CD4-positive, alpha-beta T cell (primary cell): ENCODE measurements around the gene MAPKBP1. TPM values are rescaled to one million over a fixed set of nuclear protein-coding genes. Genes with fewer than 3 reads are reported as not detected.
A peak's percentile ranks its signal among the peaks of the same experiment; 100 is the strongest.
"Not testable (repeated sequence)": the region's sequence is repeated elsewhere in the genome, so short reads cannot be mapped to it uniquely, and the experiment has no call there.

Experiments
- ATAC-seq: fragments of 200-7000 bp; cut with Tn5 transposase; one replicate; pipeline ENCODE4 v1.10.0; 2022; ENCODE audit warnings: mild to moderate bottlenecking; ENCODE audit not compliant: poor library complexity
- CTCF ChIA-PET: fragments of 350-600 bp; sonication (Branson Sonifier 250); formaldehyde crosslinking; loops from one replicate; lab custom pipeline; 2021; ENCODE audit warnings: antibody characterized with exemption, inconsistent platforms; lab: Charles Lee
- POLR2A ChIA-PET: fragments of 350-600 bp; sonication (Branson Sonifier 250); formaldehyde crosslinking; loops from one replicate; lab custom pipeline; 2021; ENCODE audit warnings: antibody characterized with exemption, inconsistent platforms; lab: Charles Lee
- DNase-seq, 14 experiments: peaks; one replicate each; pipeline ENCODE4 v3.0.0-alpha.2; 2013 to 2020; ENCODE audit warnings: mixed read lengths in 2 of 14
- H3K27ac ChIP-seq, 2 donors: one replicate each; pipeline versions ENCODE4 v1.5.1 to v1.7.0; 2013; ENCODE audit warnings: low read length in 2 of 2, low read depth in 1 of 2, mild to moderate bottlenecking in 1 of 2
- H3K27me3 ChIP-seq, 2 experiments: 1 replicate in 1 of 2; 2 replicates in 1 of 2; pipeline versions ENCODE4 v1.6.1 to v1.7.0; 2013; ENCODE audit warnings: low read length in 2 of 2, control low read depth in 1 of 2, mild to moderate bottlenecking in 1 of 2, moderate library complexity in 1 of 2; ENCODE audit not compliant: insufficient read depth in 2 of 2, control insufficient read depth in 1 of 2
- H3K36me3 ChIP-seq: one replicate; pipeline ENCODE4 v1.6.1; 2013; ENCODE audit warnings: low read length, control low read depth; ENCODE audit not compliant: insufficient read depth
- H3K4me1 ChIP-seq: one replicate; pipeline ENCODE4 v1.6.1; 2013; ENCODE audit warnings: low read length, control low read depth; ENCODE audit not compliant: insufficient read depth
- H3K4me3 ChIP-seq: one replicate; pipeline ENCODE4 v1.5.1; 2013; ENCODE audit warnings: mild to moderate bottlenecking, low read length, moderate library complexity
- H3K9me3 ChIP-seq, 2 experiments: 1 replicate in 1 of 2; 2 replicates in 1 of 2; pipeline versions ENCODE4 v1.6.1 to v1.7.0; 2013; ENCODE audit warnings: low read length in 2 of 2, mild to moderate bottlenecking in 2 of 2, control low read depth in 1 of 2, moderate library complexity in 1 of 2; ENCODE audit not compliant: control insufficient read depth in 1 of 2, insufficient read depth in 1 of 2
- H3K27ac Mint-ChIP-seq: one replicate; pipeline ENCODE4 v1.8.0; 2020; ENCODE audit warnings: mixed read lengths
- H3K27me3 Mint-ChIP-seq: one replicate; pipeline ENCODE4 v1.8.0; 2021; ENCODE audit warnings: mixed read lengths
- H3K36me3 Mint-ChIP-seq: one replicate; pipeline ENCODE4 v1.8.0; 2021; ENCODE audit warnings: low read depth, mixed read lengths
- H3K4me1 Mint-ChIP-seq: one replicate; pipeline ENCODE4 v1.8.0; 2021; ENCODE audit warnings: low read depth, mixed read lengths
- H3K4me3 Mint-ChIP-seq: one replicate; pipeline ENCODE4 v1.8.0; 2020; ENCODE audit warnings: mild to moderate bottlenecking, mixed read lengths
- H3K9me3 Mint-ChIP-seq: one replicate; pipeline ENCODE4 v1.8.0; 2020; ENCODE audit warnings: mixed read lengths
- CTCF ChIP-seq: fragments of 200-600 bp; IDR thresholded peaks from one replicate; pipeline ENCODE4 v1.8.0; 2022; ENCODE audit warnings: antibody characterized with exemption, mild to moderate bottlenecking
- intact Hi-C, 2 experiments: fragments of 100-400 bp; cut with DNase I in 1 of 2; cut with micrococcal nuclease in 1 of 2; formaldehyde crosslinking; loops; one replicate each; pipeline versions ENCODE4 v1.15.1 to v1.9.0; 2023 to 2025; cut with DNase I, micrococcal nuclease
- total RNA-seq, 174 experiments: library from RNA in 2 of 174; stranded (reverse) in 2 of 174; gene quantifications; one replicate each; pipeline ENCODE4 v1.2.3 and lab custom pipeline; 2021 to 2026

The MAPKBP1 gene
- total RNA-seq, 2 experiments from 2014 or later = 26.0 to 30.0 TPM

GRCh38 chr15:41829959-41830646 lies 55.8 kb downstream of the MAPKBP1 start:
- CTCF ChIA-PET = no interaction called here
- Histone ChIP-seq H3K4me3 (no peak overlapping the region), H3K27me3 (no peaks in the 10 kb centered on the region), H3K27ac (no peak overlapping the region), H3K9me3 (no peaks in the 10 kb centered on the region), H3K36me3 (peaks cover 28% of the 10 kb centered on the region), H3K4me1 (peaks cover 66% of the 10 kb centered on the region)
- intact Hi-C loops = loop anchor here (2.0 to 5.0 kb wide), 7 partner anchors 65 to 428 kb away; partner anchors contain the start of genes EHD4 (in 1 of the 2), NDUFAF1 (in 1 of the 2), RTF1 (in 1 of the 2) and SPTBN5 (in 1 of the 2)
- Mint-ChIP-seq H3K4me3 (peak overlapping the region; percentile 34), H3K27ac (no peak overlapping the region), H3K36me3 (peaks cover 43% of the 10 kb centered on the region), H3K9me3 (no peaks in the 10 kb centered on the region), H3K27me3 (no peaks in the 10 kb centered on the region), H3K4me1 (peaks cover 42% of the 10 kb centered on the region)
- ATAC-seq (no peak), DNase-seq (no peak)
- no peak for TF ChIP-seq CTCF
- POLR2A ChIA-PET = interaction anchor here (1.8 kb wide), 1 partner anchor 65 kb away, joined by 7 read pairs; no protein-coding TSS in a partner anchor

- Mint-ChIP-seq H3K27ac (peak overlapping the region; percentile 81), H3K36me3 (peaks cover 47% of the 10 kb centered on the region), H3K4me1 (peaks cover 47% of the 10 kb centered on the region), H3K4me3 (peak overlapping the region; percentile 79)
- ChIA-PET CTCF (interaction anchor here (1.5 kb wide), 1 partner anchor 59 kb away, joined by 5 read pairs; no protein-coding TSS in a partner anchor), POLR2A (interaction anchor here (1.8 kb wide), 1 partner anchor 63 kb away, joined by 7 read pairs; no protein-coding TSS in a partner anchor)
- H3K27ac ChIP-seq, H3K9me3 Mint-ChIP-seq, H3K4me3 ChIP-seq, H3K9me3 ChIP-seq, H3K27me3 Mint-ChIP-seq, H3K27me3 ChIP-seq: not testable (repeated sequence)
- intact Hi-C loops = loop anchor here in 1 of 2 experiments (2.0 kb wide), 1 partner anchor 74 kb away; no protein-coding TSS in a partner anchor
- H3K36me3 ChIP-seq = peaks cover 34% of the 10 kb centered on the region
- ATAC-seq (peak; percentile 11), DNase-seq (peak in 13 of 14 experiments; percentile 12 to 76 (median 34))
- peaks cover 70% of the 10 kb centered on the region for H3K4me1 ChIP-seq
These were observed 57.0 kb downstream of the MAPKBP1 start for GRCh38 chr15:41831291-41831690.

GRCh38 chr15:41832208-41832607 lies 57.9 kb downstream of the MAPKBP1 start:
- H3K27ac ChIP-seq = no peak overlapping the region
- no peaks in the 10 kb centered on the region for H3K9me3 ChIP-seq
- H3K36me3 Mint-ChIP-seq = peaks cover 51% of the 10 kb centered on the region
- no peak for ATAC-seq
- no peaks in the 10 kb centered on the region for H3K27me3 ChIP-seq
- intact Hi-C loops = no loop called here
- H3K4me1 Mint-ChIP-seq = peaks cover 47% of the 10 kb centered on the region
- no peak overlapping the region for H3K4me3 ChIP-seq
- peak overlapping the region; percentile 27 for H3K27ac Mint-ChIP-seq
- POLR2A ChIA-PET = interaction anchor here (1.0 to 1.8 kb wide), 3 partner anchors 15 to 62 kb away, joined by 3 to 7 read pairs (median 3); no protein-coding TSS in a partner anchor
- no peak for DNase-seq
- H3K4me3 Mint-ChIP-seq = no peak overlapping the region
- H3K9me3 Mint-ChIP-seq = no peaks in the 10 kb centered on the region
- H3K4me1 ChIP-seq = peaks cover 67% of the 10 kb centered on the region
- CTCF ChIA-PET = interaction anchor here (1.3 to 1.5 kb wide), 2 partner anchors 58 to 60 kb away, joined by 3 to 5 read pairs; partner anchors contain the start of gene MAPKBP1
- H3K36me3 ChIP-seq = peaks cover 41% of the 10 kb centered on the region
- H3K27me3 Mint-ChIP-seq = no peaks in the 10 kb centered on the region
- no peak for TF ChIP-seq CTCF
